ENCODE measurements around the gene DCLRE1B. TPM values are rescaled to one million over a fixed set of nuclear protein-coding genes. Genes with fewer than 3 reads are reported as not detected.
A peak's percentile ranks its signal among the peaks of the same experiment; 100 is the strongest.

Gene DCLRE1B
- total RNA-seq = 1 to 10 TPM; 2.9 to 6.1 (median 4.4) TPM
- polyA plus RNA-seq = 1 to 10 TPM; 1.1 to 3.3 (median 1.4) TPM
- long read RNA-seq, donor 1, partial matches to known transcripts = 0 of 2 reads
- long read RNA-seq, donor 1, other reads (novel, unspliced or antisense) = 0 of 2 reads
- long read RNA-seq, donor 2, partial matches to known transcripts = 0 of 2 reads
- long read RNA-seq, donor 2, other reads (novel, unspliced or antisense) = 0 of 2 reads
- long read RNA-seq, donor 3, partial matches to known transcripts = 0 of 2 reads
- long read RNA-seq, donor 3, other reads (novel, unspliced or antisense) = 0 of 2 reads
- long read RNA-seq, donor 4, partial matches to known transcripts = 0 of 3 reads
- long read RNA-seq, donor 4, other reads (novel, unspliced or antisense) = 0 of 3 reads
- long read RNA-seq, donor 5, transcript DCLRE1B-201 (4 exons, 3,940 nt) = major isoform, 8 of 8 reads
- long read RNA-seq, donor 5, partial matches to known transcripts = 0 of 8 reads
- long read RNA-seq, donor 5, other reads (novel, unspliced or antisense) = 0 of 8 reads
- long read RNA-seq, donor 6 = 0 reads
- long read RNA-seq, donor 7 = 0 reads
- long read RNA-seq, donor 8 = 0 reads
- long read RNA-seq, donor 9, partial matches to known transcripts = 0 of 1 reads
- long read RNA-seq, donor 9, other reads (novel, unspliced or antisense) = 0 of 1 reads
- long read RNA-seq, donor 10, partial matches to known transcripts = 0 of 2 reads
- long read RNA-seq, donor 10, other reads (novel, unspliced or antisense) = 0 of 2 reads

DNA sequence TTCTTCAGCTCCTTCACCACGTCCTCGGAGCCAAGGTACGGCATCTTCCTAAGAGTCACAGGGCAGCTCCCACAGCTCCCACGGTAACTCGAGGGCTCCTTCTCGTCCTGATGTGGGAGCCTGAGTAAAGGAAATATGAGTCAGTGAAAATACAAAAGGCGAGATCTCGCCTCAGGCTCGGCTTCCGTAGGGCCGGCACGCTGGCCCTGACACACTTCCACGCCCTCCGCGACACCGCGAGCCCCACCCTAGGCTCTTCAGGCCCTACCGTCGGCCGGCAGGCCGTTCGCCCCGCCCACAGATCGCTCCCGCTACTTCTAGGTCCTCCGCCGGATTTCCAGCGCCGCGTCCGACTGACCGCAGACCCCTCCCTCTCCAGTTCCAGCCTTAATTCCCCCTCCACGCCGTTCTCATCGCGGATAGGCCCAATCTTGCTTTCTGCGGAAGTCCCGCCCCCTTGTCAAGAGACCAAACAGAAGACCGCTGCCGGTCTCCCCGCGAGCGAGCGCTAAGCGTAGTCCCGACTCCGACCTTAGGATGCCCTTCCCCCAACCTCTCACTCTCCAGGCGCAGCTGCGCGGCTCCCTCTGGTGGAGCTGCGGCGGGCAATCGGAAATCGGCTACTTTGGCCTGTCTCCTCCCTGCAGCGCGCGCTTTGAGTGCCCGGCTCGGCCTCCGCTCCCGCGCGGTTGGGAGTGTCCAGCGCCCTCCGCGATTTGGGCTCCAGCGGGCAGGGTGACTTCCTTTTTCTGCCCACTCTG lies at the start of gene DCLRE1B, which contains the start of gene AP4B1:
Gene DCLRE1B (plus strand): TSS at position 653 of the 761 bp plus-strand sequence. CDS start 261 bp downstream, outside the sequence.
Gene AP4B1 (minus strand): TSS at position 126 of the 761 bp plus-strand sequence. CDS start 82 bp downstream, at position 44.
- peak; percentile 98 to 100 (median 99) for DNase-seq
- no peaks in the 10 kb centered on the region for H3K27me3 ChIP-seq
- H3K4me3 ChIP-seq = peak within 1 kb of the TSS; percentile 57 to 92 (median 68)
- 0 to 1% (median 0%) methylated on average over 13 to 67 of the region's 67 CpGs for WGBS, 4 donors
- peaks cover 5 to 23% of the 10 kb centered on the region in 2 donors for H3K4me1 ChIP-seq (replicated peaks in 1 of 2)
- peaks cover 0 to 36% of the 10 kb centered on the region in 2 donors for H3K36me3 ChIP-seq (replicated peaks in 1 of 2)
- H3K9me3 ChIP-seq (replicated peaks in 1 of 3) = no peaks in the 10 kb centered on the region
- H3K27ac ChIP-seq = peak within 1 kb of the TSS; percentile 37 to 96 (median 88)
- intact Hi-C loops (cut with DNase I) = loop anchor here in 1 of 2 donors (5.0 kb wide), 1 partner anchor 68 kb away; no protein-coding TSS in a partner anchor
- TF ChIP-seq POLR2A (IDR thresholded peaks at IDR 0.05) (peak; percentile 50 to 74), CTCF (IDR thresholded peaks at IDR 0.05) (peak; percentile 43 to 90 (median 83))

GRCh38 chr1:113855630-113856400 lies 49.3 kb upstream of the DCLRE1B start:
- Histone ChIP-seq H3K27me3 (no peaks in the 10 kb centered on the region), H3K9me3 (replicated peaks in 1 of 3) (no peaks in the 10 kb centered on the region), H3K4me1 (replicated peaks in 1 of 2) (no peaks in the 10 kb centered on the region), H3K27ac (no peak overlapping the region), H3K4me3 (no peak overlapping the region), H3K36me3 (replicated peaks in 1 of 2) (no peaks in the 10 kb centered on the region)
- no peak for DNase-seq
- 91 to 99% (median 92%) methylated on average over 4 of the region's 4 CpGs for WGBS, 4 donors
- intact Hi-C loops (cut with DNase I) = no loop called here
- TF ChIP-seq CTCF (IDR thresholded peaks at IDR 0.05) (no peak), POLR2A (IDR thresholded peaks at IDR 0.05) (no peak)

- Histone ChIP-seq H3K27me3 (no peaks in the 10 kb centered on the region), H3K4me1 (replicated peaks in 1 of 2) (no peaks in the 10 kb centered on the region), H3K9me3 (replicated peaks in 1 of 3) (no peaks in the 10 kb centered on the region), H3K27ac (no peak overlapping the region), H3K4me3 (no peak overlapping the region), H3K36me3 (replicated peaks in 1 of 2) (no peaks in the 10 kb centered on the region)
- intact Hi-C loops (cut with DNase I) = no loop called here
- 90 to 97% (median 93%) methylated on average over 2 of the region's 2 CpGs for WGBS, 4 donors
- DNase-seq = no peak
- TF ChIP-seq POLR2A (IDR thresholded peaks at IDR 0.05) = no peak
Observed at GRCh38 chr1:113856401-113856790, 48.7 kb upstream of the DCLRE1B start.

DNA sequence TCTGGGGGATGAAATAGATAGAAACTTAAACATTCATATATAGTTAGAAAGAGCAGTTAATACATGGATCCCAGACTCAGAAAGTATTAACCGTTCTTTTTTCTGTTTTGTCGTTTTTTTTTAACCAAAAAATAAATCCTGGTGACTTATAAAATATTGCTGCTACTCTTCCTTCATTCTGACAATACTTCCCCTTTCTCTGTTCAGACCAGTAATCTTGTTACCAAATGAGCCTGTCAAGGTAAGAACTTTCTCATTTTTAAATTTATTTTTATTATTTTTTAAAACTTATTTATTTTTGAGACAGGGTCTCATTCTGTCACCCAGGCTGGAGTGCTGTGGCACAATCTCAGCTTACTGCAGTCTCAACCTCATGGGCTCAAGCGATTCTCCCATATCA lies 47.4 kb upstream of the DCLRE1B start:
- H3K27me3 ChIP-seq = no peaks in the 10 kb centered on the region
- no peaks in the 10 kb centered on the region for H3K9me3 ChIP-seq (replicated peaks in 1 of 3)
- no peak overlapping the region for H3K27ac ChIP-seq
- no peak overlapping the region for H3K4me3 ChIP-seq
- H3K36me3 ChIP-seq (replicated peaks in 1 of 2) = no peaks in the 10 kb centered on the region
- no peak for TF ChIP-seq POLR2A (IDR thresholded peaks at IDR 0.05)
- TF ChIP-seq CTCF (IDR thresholded peaks at IDR 0.05) = no peak
- intact Hi-C loops (cut with DNase I) = no loop called here
- no peak for DNase-seq
- 56 to 66% (median 59%) methylated on average over 3 of the region's 3 CpGs for WGBS, 4 donors
- no peaks in the 10 kb centered on the region for H3K4me1 ChIP-seq (replicated peaks in 1 of 2)
